ENCODE results near the gene CYP3A7.
"Not testable (repeated sequence)": the region's sequence is repeated elsewhere in the genome, so short reads cannot be mapped to it uniquely, and the experiment has no call there.

Gene CYP3A7

GRCh38 chr7:99666013-99666395 is 69.0 kb downstream of the CYP3A7 start:
- no peak for FAIRE-seq

GRCh38 chr7:99665312-99666012 is 69.5 kb downstream of the CYP3A7 start:
- no peak for FAIRE-seq

- not testable (repeated sequence) for FAIRE-seq
Measured at GRCh38 chr7:99657879-99658278, 77.1 kb downstream of the CYP3A7 start.
